GM12865 (cell line): Measurements from ENCODE around the gene TNFSF12.

Source experiments
- DNase-seq: peaks from one replicate; pipeline ENCODE4 v3.0.0; 2010; ENCODE audit warnings: low read depth
- H3K4me3 ChIP-seq: 2 replicates; pipeline ENCODE4 v1.5.1; 2011; ENCODE audit warnings: mild to moderate bottlenecking, low read depth, low read length, control low read depth
- TF ChIP-seq, protein P1 (sequence below): IDR thresholded peaks from 2 replicates; pipeline ENCODE4 v1.5.1; 2011; ENCODE audit warnings: low read length, control low read depth, low read depth, inconsistent platforms; ENCODE audit not compliant: insufficient read depth; ENCODE audit errors: missing control alignments

TNFSF12 gene

DNA sequence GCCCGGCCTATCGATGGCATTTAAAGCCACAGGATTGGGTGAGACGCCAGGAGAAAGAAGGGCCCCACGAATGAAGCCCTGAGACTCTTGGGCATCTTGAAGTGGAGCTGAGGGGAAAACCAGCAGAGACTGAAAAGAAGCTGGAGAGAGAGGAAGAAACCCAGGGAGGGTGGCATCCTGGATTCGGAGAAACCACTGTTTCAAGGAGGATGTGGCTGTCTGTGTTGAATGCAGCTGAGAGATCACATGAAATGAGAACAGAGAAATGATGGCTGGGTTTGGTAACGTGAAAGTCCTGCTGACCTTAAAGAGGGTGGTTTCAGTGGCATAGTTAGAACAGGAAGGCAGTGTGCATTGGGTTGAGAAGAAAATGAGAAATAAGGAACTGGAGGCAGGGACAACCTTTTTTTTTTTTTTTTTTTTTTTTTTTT is 3.8 kb downstream of the TNFSF12 start:
- TF ChIP-seq, protein P1, sequence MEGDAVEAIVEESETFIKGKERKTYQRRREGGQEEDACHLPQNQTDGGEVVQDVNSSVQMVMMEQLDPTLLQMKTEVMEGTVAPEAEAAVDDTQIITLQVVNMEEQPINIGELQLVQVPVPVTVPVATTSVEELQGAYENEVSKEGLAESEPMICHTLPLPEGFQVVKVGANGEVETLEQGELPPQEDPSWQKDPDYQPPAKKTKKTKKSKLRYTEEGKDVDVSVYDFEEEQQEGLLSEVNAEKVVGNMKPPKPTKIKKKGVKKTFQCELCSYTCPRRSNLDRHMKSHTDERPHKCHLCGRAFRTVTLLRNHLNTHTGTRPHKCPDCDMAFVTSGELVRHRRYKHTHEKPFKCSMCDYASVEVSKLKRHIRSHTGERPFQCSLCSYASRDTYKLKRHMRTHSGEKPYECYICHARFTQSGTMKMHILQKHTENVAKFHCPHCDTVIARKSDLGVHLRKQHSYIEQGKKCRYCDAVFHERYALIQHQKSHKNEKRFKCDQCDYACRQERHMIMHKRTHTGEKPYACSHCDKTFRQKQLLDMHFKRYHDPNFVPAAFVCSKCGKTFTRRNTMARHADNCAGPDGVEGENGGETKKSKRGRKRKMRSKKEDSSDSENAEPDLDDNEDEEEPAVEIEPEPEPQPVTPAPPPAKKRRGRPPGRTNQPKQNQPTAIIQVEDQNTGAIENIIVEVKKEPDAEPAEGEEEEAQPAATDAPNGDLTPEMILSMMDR: no peak
- no peak overlapping the region for H3K4me3 ChIP-seq
- DNase-seq: peak; percentile 92

DNA sequence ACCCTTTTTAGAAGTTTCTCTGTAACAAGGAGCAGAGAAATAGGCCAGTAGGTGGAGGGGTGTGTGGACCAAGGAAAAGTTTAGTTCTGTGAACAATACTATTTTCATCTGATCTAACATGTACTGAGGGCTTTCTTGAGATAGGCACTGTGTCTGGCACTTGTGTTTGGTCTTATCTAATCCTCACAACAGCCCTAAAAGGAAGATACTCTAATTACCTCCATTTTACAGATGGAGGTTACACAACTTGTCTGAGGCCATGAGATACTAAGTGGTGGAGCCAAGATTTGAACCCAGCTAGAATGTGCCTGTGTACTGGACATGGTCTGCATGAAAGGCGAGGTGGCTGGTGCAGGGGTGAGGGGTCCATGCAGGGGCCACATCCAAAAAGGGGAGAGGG is 4.5 kb downstream of the TNFSF12 start:
- TF ChIP-seq, protein P1: no peak
- H3K4me3 ChIP-seq: no peak overlapping the region
- DNase-seq: no peak

DNA sequence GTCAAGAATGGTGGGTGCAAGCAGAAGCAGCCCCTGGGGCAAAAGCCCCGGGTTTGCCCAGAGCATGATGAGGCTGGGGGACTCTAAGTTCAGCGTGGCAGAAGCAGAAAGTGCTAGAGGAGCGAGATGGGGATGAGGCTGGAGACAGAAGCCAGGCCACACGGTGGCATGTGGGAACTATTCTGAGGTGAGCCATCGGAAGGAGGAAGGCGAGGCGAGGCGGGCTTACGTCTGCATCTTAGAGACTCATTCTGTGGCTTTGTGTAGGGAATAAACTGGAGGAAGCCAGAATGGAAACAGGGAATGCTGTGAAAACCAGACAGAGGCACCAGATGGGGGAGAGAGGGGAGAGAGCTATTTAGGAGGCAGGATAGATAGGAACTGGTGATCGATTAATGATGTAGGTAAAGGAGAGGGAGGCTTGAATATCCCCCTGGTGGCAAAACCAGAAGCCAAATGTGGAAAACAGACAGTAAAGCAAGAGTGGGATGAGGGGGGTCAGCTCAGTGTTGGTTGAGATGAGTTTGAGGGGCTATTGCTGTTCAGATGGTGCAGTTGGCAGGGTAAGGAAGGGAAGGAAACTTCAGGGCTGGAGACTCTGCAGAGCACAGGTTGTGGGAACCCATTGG is 6.6 kb downstream of the TNFSF12 start:
- no peak overlapping the region for H3K4me3 ChIP-seq
- TF ChIP-seq, protein P1: peak; percentile 11
- no peak for DNase-seq

DNA sequence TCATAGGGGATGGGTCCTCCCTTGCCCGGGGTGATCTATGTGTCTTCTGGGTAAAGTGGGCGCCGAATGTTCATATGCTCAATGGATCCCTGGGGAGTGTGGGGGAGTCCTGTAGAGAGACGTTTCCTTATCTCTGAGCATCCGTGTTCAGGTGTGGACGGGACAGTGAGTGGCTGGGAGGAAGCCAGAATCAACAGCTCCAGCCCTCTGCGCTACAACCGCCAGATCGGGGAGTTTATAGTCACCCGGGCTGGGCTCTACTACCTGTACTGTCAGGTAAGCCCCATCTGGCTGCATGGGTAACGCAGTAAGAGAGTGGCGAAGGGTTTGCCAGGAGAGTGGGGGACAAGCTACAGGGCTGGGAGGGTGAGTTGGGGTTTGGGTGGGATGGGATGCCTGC is 7.8 kb downstream of the TNFSF12 start:
- no peak overlapping the region for H3K4me3 ChIP-seq
- TF ChIP-seq, protein P1: no peak
- no peak for DNase-seq

DNA sequence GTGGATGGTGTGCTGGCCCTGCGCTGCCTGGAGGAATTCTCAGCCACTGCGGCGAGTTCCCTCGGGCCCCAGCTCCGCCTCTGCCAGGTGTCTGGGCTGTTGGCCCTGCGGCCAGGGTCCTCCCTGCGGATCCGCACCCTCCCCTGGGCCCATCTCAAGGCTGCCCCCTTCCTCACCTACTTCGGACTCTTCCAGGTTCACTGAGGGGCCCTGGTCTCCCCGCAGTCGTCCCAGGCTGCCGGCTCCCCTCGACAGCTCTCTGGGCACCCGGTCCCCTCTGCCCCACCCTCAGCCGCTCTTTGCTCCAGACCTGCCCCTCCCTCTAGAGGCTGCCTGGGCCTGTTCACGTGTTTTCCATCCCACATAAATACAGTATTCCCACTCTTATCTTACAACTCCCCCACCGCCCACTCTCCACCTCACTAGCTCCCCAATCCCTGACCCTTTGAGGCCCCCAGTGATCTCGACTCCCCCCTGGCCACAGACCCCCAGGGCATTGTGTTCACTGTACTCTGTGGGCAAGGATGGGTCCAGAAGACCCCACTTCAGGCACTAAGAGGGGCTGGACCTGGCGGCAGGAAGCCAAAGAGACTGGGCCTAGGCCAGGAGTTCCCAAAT is 8.4 kb downstream of the TNFSF12 start:
- DNase-seq: no peak
- no peak overlapping the region for H3K4me3 ChIP-seq

DNA sequence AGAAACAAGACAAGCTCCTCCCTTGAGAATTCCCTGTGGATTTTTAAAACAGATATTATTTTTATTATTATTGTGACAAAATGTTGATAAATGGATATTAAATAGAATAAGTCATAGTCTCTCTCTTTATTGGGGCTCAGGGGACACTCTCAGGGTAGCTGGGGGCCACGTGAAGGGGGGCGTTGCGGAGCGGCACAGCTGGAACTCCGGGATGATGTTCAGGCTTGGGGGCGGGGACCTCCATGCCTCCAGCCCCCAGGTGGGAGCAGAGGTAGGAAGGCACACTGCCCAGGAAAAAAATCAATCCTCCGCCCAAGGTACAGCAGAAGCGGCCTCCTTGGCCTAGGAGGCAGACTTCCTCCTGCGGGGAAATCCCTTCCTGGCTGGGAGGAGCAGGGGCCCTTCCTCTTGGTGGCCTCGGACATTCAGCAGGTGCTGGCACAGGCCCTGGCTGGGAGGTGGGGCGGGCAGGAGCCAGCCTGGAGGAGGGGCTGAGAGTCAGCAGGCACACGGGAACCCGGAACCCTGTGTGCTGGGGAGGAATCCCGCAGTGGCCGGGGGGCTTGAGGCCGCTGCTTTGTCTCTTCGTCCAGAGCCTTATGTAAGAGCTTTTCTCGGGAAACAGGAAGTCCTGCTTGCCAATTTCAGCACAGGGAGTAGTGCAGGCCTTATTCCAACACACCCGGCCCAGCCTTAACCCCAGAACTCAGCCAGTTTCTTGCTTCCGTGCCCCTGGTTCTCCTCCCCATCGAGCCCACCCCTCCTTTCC is 9.1 kb downstream of the TNFSF12 start:
- TF ChIP-seq, protein P1: no peak
- DNase-seq: peak; percentile 79
- peak overlapping the region; percentile 47 for H3K4me3 ChIP-seq

More for the DNA sequence above, 8.4 kb downstream of the TNFSF12 start:
- TF ChIP-seq, protein P1: no peak
